Fibroblast of villous mesenchyme (primary cell): ENCODE measurements around the gene GPR183. TPM values are rescaled to one million over a fixed set of nuclear protein-coding genes. Genes with fewer than 3 reads are reported as not detected.

ENCODE experiments used
- DNase-seq: peaks from one replicate; pipeline ENCODE4 v3.0.0-alpha.2; 2010; ENCODE audit warnings: low read depth
- H3K4me3 ChIP-seq: 2 replicates; pipeline ENCODE4 v1.5.1; 2011; ENCODE audit warnings: low read depth, mild to moderate bottlenecking, low read length
- total RNA-seq: library from RNA; depleted of rRNA; stranded (reverse); fragments of >200 nt; gene quantifications from 2 replicates; pipeline ENCODE4 v1.2.3, GENCODE V29; 2012
- TF ChIP-seq, protein P1 (sequence below): IDR thresholded peaks from 2 replicates; pipeline ENCODE4 v1.5.1; 2012; ENCODE audit warnings: low read depth, mild to moderate bottlenecking, low read length; ENCODE audit not compliant: insufficient read depth

The GPR183 gene
- total RNA-seq, 1 donor = 0.86 TPM

DNA sequence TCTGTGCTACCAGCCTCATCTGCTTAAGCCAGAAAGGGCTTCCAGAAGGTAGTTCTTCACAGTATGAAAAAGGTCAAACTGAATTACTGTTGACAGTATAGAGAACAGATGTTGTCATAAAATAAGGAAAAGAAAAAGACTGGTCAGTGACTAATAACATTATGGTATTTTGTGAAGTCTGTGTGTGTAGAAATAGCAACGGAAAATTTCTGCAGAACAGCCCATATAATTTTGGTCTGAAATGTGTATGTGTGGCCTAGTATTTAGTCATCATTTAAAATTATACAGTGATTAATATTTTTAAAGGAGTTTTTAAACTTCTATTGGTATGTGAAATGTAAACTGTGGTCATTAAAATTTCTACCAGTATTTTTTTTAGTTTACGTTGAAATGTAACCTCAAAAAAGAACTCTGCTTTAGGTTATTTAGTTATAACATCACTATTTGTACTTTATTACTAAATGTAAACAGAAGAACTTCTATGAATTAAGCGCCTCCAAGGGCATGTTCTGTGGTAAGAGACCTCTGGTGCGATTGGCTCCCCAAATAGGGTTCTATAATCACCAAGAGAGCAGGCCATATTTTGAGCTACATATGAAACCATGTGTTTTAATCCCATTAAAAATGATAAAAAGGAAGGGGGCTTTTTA lies 3.3 kb upstream of the GPR183 start:
- peak; percentile 98 for DNase-seq
- TF ChIP-seq, protein P1, sequence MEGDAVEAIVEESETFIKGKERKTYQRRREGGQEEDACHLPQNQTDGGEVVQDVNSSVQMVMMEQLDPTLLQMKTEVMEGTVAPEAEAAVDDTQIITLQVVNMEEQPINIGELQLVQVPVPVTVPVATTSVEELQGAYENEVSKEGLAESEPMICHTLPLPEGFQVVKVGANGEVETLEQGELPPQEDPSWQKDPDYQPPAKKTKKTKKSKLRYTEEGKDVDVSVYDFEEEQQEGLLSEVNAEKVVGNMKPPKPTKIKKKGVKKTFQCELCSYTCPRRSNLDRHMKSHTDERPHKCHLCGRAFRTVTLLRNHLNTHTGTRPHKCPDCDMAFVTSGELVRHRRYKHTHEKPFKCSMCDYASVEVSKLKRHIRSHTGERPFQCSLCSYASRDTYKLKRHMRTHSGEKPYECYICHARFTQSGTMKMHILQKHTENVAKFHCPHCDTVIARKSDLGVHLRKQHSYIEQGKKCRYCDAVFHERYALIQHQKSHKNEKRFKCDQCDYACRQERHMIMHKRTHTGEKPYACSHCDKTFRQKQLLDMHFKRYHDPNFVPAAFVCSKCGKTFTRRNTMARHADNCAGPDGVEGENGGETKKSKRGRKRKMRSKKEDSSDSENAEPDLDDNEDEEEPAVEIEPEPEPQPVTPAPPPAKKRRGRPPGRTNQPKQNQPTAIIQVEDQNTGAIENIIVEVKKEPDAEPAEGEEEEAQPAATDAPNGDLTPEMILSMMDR = no peak
- H3K4me3 ChIP-seq = no peak overlapping the region

DNA sequence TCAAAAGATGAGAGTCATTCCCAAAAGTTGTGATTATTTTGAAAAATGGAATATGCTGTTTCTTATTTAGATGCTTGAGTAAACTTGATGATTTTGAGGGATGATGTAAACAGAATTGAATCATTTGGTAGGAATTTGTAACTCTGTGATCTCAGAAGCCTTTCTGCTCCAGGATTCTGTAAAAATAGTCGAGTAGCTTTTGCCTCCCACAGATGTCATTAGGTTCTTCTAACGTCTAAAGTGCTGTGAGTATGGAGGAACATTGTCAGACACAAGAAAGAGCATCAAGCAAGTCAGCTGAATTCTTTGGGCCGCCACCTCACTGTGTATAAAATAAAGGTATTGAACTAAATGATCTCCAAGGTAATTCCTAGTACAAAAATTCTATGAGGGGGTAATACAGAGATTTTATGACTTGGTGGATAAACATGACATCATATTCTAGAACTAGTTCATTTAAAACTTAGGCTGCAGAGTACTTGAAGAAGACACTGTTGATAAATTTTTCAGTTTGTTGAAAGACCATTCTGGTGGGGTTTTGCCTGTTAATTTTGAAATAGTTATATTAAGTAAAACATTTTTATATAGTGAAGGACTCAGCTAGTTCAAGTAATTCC lies 1.4 kb upstream of the GPR183 start:
- H3K4me3 ChIP-seq = no peak overlapping the region
- DNase-seq = peak; percentile 88
- TF ChIP-seq, protein P1 = no peak

DNA sequence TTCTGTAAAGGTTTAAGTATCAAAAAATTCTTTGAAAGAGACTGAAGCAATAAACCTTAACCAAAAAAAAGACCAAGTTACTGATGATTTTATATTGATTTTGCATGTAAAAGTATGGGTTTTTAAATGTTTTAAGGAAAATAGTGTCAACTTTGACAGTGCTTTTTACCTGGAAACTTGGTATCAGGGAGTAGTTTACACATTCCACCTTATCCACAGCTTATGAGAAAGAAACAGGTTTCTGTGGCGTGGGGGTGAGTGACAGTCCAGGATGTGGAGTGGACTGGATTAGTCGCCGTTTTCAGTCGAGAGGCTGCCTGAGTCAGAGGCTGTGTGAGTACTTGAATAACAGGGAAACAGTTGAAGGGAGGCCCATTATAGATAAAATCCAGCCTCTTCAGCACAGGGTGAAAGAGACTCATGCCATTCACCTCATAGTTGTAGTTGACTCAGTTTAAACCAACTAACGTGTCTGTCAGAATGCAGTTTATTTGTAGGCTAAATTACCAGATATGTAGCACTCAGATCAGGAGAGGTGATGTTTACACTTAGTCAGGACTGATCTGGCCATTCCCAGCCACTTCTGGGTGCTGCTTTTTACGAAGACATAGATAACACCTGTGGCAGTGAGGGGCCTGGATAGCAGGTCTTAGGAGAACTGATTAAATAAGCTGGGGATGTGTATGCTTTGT lies 595 bp upstream of the GPR183 start:
- no peak overlapping the region for H3K4me3 ChIP-seq
- TF ChIP-seq, protein P1 = no peak
- DNase-seq = peak; percentile 78

DNA sequence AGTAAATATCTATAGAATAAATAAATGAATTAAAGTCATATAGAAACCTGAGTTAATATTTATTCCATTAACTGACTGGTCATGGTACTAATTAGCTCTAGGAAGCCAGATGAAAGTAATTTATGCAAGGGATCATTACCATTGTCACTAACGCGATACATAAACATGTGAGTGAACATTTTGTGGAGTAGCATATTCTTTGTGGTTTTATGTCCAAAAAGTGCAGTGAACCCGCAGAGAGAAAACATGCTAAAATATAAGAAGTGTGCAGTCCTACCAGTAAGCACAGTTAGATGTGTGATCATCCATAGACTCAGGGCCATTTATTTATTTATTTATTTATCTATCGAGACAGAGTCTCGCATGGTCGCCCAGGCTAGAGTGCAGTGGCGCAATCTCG lies 1.6 kb downstream of the GPR183 start:
- TF ChIP-seq, protein P1 = no peak
- no peak for DNase-seq
- H3K4me3 ChIP-seq = peak overlapping the region; percentile 15

DNA sequence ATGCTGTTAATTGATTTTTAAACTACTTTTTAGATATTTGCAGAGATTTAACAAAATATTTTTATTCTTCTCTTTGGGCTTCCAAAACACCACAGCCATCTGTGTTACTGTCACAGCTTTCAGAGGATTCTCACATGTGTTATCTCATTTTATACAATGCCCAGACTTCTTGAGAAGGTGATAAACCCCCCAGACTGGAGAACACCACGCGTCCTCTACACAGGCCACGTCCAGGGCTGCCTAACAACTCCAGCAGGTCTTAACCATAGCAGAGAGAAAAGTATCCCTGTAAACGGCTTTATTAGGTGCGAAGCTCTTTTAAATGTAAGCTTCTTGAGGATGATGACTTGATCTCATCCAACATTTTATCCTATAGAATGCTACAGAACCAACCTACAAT lies 2.0 kb downstream of the GPR183 start:
- no peak for DNase-seq
- TF ChIP-seq, protein P1 = no peak

DNA sequence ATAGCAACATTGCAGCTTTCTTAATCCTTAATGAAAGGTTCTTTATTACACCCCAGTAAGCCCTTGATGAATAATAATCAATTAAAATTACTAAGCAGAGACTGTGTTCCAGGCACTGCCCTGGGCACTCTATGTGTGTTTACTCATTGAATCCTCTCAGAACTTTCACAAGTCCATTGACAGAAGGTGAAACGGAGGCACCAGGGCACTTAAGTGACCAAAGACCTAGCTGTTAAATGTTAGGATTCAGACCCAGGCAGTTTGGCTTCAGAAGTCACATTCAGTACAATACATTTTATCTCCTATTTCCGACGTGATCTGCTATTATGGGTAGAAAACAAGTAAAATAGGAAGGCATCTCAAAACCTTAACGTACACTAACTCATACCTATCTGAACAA lies 2.7 kb downstream of the GPR183 start:
- TF ChIP-seq, protein P1 = no peak

More for the DNA sequence above, 2.0 kb downstream of the GPR183 start:
- no peak overlapping the region for H3K4me3 ChIP-seq

More for the DNA sequence above, 2.7 kb downstream of the GPR183 start:
- DNase-seq = no peak
- no peak overlapping the region for H3K4me3 ChIP-seq
